HG02943 (cell line): ENCODE measurements around the gene CHTF18.

Experiments
- ATAC-seq: cut with Tn5 transposase; IDR thresholded peaks from one replicate; pipeline ENCODE4 v1.9.1; 2021; ENCODE audit warnings: mild to moderate bottlenecking, low read depth, moderate library complexity; ENCODE audit not compliant: unreplicated experiment

CHTF18 gene

DNA sequence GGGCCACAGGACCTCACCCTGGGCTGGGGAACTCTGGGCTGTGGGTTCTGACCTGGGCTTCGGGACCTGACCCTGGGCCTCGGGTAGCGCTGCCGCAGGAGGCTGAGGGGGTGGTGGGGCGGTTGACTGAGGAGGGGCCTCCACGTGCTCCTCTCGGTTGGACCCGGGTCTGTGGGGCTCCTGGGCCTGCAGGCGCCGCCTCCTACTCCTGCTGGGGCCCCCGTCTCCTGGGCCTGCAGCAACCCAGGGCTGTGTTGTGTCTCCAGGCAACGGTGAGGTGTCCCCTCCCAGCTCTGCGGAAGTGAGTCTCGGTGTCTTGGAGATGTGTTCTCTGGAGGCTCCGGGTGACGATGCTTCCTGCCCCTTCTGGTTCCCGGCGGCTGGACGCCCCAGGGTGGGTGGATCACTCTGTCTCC lies 53.6 kb downstream of the CHTF18 start:
- ATAC-seq = no peak

GRCh38 chr16:842711-843560 lies 54.5 kb downstream of the CHTF18 start:
- ATAC-seq = no peak

DNA sequence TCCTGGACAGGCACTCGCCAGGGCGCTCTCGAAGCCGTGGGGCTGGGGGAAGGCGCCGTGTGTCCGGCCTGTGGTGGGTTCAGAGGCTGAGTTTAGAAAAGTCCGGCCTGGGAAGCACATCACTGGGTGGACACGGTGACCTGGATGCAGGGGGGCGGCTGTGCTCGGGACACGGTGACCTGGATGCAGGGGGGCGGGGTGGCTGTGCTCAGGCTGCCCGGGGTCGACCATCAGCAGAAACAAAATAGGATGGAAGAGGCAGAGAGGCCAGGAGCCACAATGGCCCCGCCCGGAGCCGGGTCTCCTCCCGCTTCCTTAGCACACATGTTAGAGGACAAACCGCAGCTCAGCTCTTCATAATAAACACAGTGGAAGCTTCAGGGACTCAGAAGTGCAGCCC lies 55.4 kb downstream of the CHTF18 start:
- no peak for ATAC-seq

GRCh38 chr16:844638-845350 lies 56.4 kb downstream of the CHTF18 start:
- no peak for ATAC-seq

GRCh38 chr16:845351-845745 lies 56.9 kb downstream of the CHTF18 start:
- ATAC-seq = no peak

DNA sequence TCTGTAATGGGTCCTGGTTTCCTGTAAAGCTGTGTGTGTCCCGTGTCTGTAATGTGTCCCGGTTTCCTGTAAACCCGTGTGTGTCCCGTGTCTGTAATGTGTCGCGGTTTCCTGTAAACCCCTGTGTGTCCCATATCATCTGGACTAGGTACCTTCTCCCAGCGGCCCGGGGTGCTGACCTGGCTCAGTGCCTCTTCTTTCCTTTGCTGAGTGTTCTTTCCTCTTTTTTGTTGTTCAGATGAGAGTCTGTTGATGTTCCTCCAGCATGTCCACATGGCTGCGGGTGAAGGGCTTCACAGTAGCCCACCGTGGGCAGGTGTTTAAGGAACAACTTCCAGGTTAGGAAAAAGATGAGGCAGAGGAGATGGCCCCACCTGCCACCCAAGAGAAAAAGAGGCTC lies 58.7 kb downstream of the CHTF18 start:
- ATAC-seq = no peak
